Cerebellar cortex (tissue), 1 donor: Measurements from ENCODE around the gene MBP.
"Not testable (repeated sequence)": the region's sequence is repeated elsewhere in the genome, so short reads cannot be mapped to it uniquely, and the experiment has no call there.

ENCODE experiments used
- DNase-seq: peaks from one replicate; pipeline ENCODE4 v3.0.0-alpha.2; 2015; ENCODE audit warnings: low spot score

Gene MBP

DNA sequence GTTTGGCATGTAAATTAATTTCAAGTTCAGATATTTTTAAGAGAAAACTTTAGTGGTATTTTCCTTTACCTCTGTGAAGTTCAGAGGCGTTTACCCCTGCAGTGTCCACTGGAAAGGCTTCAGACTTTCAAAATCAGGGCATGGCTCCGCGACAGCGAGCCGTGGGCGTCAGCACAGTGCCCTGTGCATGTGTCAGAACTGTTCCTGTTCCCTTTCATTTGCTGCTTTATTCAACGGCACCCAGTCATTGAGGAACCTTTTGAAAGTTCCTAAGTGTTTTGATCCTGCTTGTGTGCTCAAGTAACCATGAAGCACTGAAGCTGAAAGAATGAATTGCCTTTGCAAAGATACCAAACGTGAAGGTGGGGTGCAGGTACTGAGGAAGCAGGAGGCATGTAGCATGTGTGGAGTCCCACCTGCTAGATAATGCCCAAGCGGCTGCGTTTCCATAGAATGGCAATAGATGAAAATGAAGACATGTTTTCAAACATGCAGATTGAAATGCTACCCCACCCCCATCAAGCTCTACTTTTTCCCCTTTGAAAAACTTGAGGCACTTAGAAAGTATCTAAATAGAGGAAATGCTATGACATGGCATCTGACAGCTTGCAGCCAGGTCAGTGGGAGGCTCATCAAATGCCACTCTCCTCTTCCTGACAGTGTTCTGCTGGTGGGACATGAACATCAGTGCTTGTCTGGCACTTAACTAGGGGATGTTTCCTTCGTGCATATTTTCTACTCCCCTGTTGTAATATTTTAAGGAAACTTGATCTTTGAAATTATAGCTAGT lies 161.6 kb downstream of the MBP start:
- no peak for DNase-seq

DNA sequence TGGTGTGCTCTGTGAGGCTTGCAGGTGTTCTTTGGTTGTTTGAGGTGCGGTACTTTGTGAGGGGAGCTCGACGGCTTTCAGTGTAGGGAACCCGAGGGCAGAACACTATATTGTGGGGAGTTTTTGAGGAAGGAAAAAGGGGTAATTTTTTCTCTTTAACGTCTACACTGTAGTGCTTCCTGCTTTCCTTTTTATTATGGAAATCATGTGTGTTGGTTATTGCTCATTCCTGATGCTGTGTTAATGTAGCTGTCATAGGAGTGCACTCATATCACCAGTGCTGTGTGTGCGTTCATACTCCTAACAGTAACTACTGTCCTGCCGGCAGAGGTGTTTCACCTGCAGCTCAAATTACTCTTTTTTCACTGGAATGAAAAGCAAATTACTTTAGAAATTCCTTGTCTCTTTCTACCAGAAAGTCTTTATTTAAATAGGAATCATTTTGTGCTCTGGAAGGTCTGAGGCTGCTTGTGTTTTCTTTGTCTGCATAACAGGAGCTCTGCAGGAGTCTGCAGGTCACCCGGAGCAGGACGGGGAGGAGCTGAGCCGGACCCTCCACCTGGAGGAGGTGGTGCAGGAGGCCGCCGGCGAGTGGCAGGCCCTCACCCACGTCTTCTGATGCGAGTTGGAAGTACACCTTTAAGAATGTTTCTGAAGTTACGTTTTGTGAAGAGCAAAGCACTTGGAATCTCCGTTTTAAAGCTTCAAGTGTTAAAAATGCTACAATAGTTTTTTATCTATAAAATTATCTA lies 164.7 kb downstream of the MBP start:
- DNase-seq: no peak

GRCh38 chr18:76967299-76967698 lies 165.3 kb downstream of the MBP start:
- not testable (repeated sequence) for DNase-seq

GRCh38 chr18:76965555-76966151 lies 166.9 kb downstream of the MBP start:
- not testable (repeated sequence) for DNase-seq

DNA sequence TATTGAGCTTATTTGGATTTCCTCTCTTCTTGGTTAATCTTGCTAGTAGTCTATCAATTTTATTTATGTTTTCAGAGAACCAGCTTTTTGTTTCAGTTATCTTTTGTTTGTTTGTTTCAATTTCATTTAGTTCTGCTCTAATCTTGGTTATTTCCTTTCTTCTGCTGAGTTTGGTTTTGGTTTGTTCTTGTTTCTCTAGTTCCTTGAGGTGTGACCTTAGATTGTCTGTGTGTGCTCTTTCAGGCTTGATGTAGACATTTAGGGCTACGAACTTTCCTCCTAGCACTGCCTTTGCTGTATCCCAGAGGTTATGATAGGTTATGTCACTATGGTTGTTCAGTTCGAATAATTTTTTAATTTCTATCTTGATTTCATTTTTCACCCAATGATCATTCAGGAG lies 168.6 kb downstream of the MBP start:
- DNase-seq: no peak

GRCh38 chr18:76962851-76963250 lies 169.7 kb downstream of the MBP start:
- DNase-seq: no peak

- DNase-seq: no peak
Observed at GRCh38 chr18:76960528-76961035, 172.0 kb downstream of the MBP start.

DNA sequence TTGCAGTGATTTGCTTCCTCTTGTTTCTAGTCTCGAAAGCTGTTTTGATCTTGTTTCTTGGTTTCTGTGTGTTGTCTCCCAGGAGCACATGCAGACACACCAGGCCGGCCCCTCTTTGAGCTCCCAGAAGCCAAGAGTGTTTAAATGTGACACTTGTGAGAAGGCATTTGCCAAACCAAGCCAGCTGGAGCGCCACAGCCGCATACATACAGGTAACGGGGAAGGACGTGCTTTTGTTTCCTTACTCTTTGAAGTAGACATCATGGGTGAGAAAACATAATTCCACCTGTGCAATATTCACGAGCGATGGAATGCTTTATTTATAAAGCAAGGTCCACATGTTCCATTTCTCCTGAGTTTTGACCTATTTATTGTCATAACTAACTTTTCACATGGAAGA lies 173.0 kb downstream of the MBP start:
- no peak for DNase-seq

DNA sequence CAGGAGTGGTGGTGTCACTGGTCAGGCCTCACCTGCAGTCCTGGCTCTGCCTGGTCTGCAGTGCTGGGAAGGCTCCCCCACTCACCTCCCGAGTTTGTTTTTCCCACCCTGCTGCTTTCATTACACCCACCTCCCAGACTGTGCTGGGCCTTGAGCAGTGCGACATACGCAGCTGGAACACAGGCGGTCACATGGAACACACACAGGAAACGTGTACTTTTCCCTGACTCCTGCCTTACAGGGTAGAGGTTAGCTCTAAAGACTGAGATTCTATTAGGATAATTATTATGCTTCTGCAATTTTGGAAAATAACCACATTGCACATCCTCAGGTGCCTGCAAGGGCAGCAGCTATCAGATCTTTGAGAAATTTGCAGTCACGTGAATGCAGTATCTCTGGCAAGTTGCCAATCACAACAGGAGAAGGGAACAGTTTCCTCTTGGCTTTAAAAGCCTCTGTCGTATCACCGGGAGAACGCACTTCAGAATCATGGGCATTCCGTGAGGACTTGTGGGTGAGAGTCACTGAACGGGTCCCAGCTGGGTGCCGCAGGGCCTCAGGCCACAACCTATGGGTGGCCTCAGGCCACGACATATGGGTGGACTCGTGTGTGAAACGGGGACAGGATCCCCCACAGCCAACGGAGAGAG lies 173.8 kb downstream of the MBP start:
- peak; percentile 25 for DNase-seq

DNA sequence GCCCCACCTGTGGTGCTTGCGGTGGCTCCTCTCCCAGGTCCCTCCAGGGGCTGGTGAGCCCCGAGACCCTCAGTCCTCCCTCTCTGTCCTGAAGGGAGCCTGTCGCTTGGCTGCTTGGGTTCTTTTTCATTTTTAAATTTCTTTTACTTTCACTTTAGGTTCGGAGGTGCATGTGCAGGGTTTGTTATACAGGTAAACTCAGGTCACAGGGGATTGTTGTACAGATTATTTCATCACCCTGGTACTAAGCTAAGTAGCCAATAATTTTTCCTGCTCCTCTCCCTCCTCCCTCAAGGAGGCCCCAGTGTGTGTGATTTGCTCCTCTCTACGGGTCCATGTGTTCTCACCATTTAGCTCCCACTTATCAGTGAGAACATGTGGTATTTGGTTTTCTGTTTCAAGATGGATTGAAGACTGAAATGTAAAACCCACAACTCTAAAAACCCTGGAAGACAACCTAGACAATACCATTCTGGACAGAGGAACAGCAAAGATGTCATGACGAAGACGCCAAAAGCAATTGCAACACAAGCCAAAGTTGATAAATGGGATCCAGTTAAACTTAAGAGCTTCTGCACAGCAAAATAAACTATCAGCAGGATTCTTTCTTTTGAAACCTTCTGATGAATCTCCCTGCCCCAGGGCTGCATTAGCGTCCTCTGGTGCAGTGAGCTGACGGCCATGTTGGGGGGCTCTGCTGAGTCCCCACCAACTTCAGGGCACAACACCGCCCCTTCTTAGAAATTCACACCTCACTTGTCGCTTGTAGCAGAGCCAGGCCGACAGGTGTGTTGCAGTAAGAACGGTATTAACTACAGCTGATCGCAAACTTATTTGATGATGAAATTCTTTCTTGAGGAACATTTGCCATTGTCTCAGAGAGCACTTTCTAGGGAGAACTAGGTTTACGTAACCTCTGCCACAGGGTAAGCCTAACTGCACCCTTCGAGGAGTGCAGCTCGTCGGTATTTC lies 174.9 kb downstream of the MBP start:
- no peak for DNase-seq

- no peak for DNase-seq
Observed at GRCh38 chr18:76956648-76957047, 175.9 kb downstream of the MBP start.

GRCh38 chr18:76955524-76956170 lies 176.9 kb downstream of the MBP start:
- peak; percentile 73 for DNase-seq

- DNase-seq: peak; percentile 41
Observed at GRCh38 chr18:76953583-76954233, 178.9 kb downstream of the MBP start.

- no peak for DNase-seq
Observed at GRCh38 chr18:76953156-76953555, 179.4 kb downstream of the MBP start.

DNA sequence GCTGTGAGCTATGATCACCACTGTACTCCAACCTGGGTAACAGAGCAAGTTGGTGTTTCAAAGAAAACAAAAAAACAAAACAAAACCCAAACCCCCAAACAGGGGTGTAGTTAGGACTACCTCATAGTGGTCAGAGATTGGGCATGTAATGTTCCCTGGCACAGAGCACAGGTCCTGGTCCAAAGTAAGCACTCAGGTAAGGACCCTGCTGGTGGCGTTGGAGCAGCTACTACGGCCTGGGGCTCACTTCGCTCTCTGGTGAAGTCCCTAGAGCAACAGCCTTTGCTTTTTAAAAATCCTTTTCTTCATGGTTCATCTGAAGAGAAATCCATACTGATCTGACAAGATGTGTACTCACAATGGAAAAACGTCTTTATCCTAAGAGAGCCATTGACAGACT lies 179.8 kb downstream of the MBP start:
- no peak for DNase-seq

- no peak for DNase-seq
Observed at GRCh38 chr18:76951456-76952247, 180.9 kb downstream of the MBP start.

DNA sequence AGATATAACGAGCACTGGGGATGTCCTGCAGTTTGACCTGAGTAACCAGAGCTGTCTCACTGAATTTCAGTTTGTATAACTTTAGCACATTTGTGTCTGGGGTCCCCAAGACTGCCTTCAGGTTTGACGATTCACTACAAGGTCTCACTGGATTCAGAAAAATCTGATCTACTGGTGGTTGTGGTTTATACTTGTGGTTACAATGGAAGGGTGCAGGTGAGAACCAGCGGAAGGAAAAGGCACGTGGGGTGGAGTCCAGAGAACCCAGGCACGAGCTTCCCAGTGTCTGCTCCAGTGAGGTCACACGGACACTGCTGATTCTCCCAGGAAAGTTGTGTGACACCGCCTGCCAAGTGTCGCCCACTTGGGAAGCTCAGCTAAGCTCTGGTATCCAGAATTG lies 184.2 kb downstream of the MBP start:
- no peak for DNase-seq

GRCh38 chr18:76944346-76944745 lies 188.2 kb downstream of the MBP start:
- not testable (repeated sequence) for DNase-seq
